HEK293T (cell line): ENCODE results near the gene TPO.

ENCODE experiments used
- ARNT ChIP-seq: fragments of 450-650 bp; IDR thresholded peaks from 2 replicates; pipeline ENCODE4 v1.6.1; 2017; ENCODE audit warnings: mild to moderate bottlenecking
- CTBP1 ChIP-seq: fragments of 450-650 bp; IDR thresholded peaks from 2 replicates; pipeline ENCODE4 v1.6.1; 2016; ENCODE audit warnings: borderline replicate concordance
- ELF4 ChIP-seq: fragments of 450-650 bp; IDR thresholded peaks from 2 replicates; pipeline ENCODE4 v1.6.1; 2017; ENCODE audit warnings: antibody characterized with exemption
- FOXK2 ChIP-seq: fragments of 450-650 bp; IDR thresholded peaks from 2 replicates; pipeline ENCODE4 v1.6.1; 2016; ENCODE audit warnings: mild to moderate bottlenecking
- FOXM1 ChIP-seq: fragments of 450-650 bp; IDR thresholded peaks from 2 replicates; pipeline ENCODE4 v1.6.1; 2017; ENCODE audit warnings: mild to moderate bottlenecking, borderline replicate concordance
- SP1 ChIP-seq: fragments of 450-650 bp; IDR thresholded peaks from 2 replicates; pipeline ENCODE4 v1.6.1; 2017
- SUZ12 ChIP-seq: fragments of 450-650 bp; IDR thresholded peaks from 2 replicates; pipeline ENCODE4 v1.6.1; 2016; ENCODE audit warnings: mild to moderate bottlenecking
- TARDBP ChIP-seq: fragments of 450-650 bp; IDR thresholded peaks from 2 replicates; pipeline ENCODE4 v1.6.1; 2016

DNA sequence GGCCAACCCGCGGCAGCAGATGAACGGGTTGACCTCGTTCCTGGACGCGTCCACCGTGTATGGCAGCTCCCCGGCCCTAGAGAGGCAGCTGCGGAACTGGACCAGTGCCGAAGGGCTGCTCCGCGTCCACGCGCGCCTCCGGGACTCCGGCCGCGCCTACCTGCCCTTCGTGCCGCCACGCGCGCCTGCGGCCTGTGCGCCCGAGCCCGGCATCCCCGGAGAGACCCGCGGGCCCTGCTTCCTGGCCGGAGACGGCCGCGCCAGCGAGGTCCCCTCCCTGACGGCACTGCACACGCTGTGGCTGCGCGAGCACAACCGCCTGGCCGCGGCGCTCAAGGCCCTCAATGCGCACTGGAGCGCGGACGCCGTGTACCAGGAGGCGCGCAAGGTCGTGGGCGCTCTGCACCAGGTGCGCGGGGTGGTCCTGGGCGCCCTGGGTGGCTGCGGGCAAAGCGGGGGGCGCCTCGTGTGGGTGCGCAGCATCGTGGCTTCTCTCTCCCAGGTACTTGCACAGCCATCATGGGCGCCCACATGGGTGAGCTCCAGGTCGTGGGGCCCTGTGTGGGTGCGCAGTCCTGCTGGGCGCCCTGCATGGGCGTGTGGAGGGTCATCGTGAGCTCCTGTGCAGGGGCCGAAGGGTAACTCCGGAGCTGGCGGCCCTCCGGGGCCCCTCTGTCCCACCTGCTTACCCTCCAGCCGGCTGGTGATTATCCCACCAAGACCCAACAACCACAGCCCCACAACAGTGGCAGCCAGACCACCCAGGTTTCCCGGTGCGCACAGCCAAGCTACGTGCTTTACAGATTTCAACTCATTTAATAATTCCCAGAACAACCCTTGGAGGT is 64.2 kb downstream of the TPO start:
- no peak for TF ChIP-seq SP1
- no peak for TF ChIP-seq TARDBP
- no peak for TF ChIP-seq FOXK2
- TF ChIP-seq SUZ12, result no peak
- TF ChIP-seq FOXM1, result no peak
- TF ChIP-seq CTBP1, result no peak
- no peak for TF ChIP-seq ARNT
- TF ChIP-seq ELF4, result no peak
